HG02973 (cell line): Measurements from ENCODE around the gene TBC1D22A.
"Not testable (repeated sequence)": the region's sequence is repeated elsewhere in the genome, so short reads cannot be mapped to it uniquely, and the experiment has no call there.

Experiments
- ATAC-seq: cut with Tn5 transposase; IDR thresholded peaks from one replicate; pipeline ENCODE4 v1.9.1; 2021; ENCODE audit warnings: moderate library complexity; ENCODE audit not compliant: unreplicated experiment

Gene TBC1D22A

DNA sequence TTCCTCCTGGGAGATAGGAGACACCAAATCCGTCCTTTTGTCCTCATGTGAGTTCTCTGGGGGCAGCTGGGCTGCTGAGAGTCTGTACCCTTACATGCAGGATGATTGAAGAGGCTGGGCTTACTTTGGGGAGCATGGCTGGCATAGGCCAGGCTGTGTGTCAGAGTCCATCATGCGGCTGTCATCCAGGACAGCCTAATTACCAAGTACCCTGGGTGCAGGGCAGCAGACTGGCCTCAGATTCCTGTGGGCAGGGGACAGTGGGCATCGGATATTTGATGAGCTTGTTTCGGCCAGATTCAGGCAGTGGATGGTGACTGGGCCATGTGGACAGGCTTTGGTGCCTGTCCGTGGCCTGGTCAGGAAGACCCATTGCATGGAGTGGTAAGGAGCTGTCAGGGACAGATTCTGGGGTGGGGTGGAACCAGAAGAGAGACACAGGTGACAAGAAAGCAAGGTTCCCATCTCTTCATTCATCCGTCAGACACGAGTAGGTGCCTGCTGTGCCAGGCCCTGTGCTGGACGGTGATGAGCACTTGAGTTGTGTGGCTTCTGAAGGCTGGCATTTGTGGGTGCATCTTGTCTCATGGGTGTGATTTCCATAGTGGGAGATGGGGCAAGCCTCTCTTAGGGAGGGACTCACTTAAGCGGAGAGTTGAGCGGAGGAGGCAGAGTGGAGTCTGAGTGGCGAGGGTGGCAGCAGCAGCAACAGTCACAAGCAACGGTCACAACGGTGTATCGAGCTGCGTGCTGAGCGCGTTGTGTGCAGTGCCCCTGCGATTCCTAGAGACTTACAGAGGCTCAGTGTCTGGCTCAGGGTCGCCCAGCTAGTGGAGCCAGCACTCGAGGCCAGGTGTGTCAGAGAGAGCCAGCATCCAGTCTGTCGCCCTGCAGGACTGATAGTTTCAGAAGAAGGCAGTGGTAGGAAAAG lies 48.7 kb downstream of the TBC1D22A start:
- no peak for ATAC-seq

DNA sequence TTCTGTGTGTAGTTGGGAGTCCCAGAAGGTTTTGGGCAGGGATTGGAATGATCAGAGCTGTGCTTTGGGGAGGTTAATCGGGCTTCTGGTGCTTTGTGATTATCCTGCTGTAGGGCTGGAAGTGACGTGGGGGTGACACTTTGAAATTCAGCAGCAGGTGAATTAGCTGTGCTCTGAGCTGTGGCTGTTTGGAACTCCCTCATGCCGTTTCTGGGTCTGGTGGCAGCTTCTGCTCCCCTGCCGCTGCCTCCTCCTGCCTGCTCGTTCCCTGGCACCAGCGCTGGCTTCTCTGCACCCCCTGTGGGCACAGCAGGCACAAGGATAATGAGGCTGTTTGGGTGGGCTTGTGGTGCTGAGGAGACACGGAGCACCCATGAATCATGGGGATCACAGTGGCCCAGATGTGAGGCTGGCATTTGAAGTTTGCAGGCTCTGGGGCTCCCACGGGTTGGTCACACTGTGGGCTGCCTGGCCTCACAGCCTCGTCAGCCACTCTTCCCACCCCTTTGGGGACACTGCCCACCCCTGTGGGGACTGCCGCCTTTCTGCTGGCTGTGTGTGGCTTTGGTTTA lies 49.7 kb downstream of the TBC1D22A start:
- ATAC-seq = no peak

DNA sequence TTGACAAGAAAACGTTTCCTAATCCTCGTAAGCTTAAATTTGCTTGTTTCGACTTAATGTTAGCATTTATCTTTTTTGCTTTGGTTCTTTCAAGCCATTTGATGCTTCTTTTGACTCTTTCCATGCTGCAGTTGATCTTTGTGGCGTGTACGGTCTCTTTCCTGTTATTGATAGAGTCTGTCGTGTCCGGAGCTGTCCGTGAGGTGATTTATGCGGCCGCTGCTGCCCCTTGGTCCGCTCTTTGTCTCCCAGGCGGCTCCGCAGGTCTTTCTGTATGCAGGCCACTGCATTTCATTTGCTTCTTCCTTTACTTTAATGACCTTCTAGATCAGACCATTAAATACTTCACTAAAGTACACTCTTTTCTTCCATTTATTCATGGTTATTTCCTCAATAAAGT lies 50.3 kb downstream of the TBC1D22A start:
- no peak for ATAC-seq

DNA sequence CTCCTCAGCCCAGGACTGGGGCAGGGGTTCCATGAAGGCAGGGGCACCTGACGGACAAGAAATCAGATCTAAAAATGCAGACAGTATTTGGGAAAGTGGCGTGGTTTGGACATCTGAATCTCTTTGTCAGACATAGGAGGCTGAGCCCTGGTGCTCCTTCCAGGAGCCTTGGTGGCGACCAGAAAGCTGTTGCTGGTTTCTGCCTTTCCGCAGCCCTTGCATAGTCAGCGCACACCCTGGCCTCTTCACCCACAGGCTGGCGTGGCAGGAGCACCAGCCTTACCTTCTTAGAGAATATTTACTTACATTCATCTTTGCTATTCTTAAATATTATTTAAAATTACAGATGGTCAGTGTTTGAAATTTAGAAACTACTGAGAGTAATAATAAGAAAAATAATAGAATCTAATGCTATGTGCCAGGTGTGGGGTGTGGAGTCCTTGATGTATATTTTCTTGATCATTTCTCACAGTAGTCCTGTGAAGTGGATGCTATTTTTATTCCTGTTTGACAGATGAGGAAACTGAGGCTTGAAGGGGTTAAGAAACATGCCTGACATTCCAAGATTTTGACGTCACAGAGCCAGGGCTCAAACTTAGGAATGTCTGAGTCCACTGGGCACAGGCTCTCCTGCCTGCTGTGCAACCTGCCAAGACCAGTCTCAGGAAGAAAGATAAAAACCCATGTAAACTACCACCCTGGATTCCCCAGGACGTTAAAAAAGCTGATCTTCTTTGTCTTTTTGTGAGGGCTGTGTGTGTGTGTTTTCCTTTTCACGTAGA lies 51.6 kb downstream of the TBC1D22A start:
- no peak for ATAC-seq

DNA sequence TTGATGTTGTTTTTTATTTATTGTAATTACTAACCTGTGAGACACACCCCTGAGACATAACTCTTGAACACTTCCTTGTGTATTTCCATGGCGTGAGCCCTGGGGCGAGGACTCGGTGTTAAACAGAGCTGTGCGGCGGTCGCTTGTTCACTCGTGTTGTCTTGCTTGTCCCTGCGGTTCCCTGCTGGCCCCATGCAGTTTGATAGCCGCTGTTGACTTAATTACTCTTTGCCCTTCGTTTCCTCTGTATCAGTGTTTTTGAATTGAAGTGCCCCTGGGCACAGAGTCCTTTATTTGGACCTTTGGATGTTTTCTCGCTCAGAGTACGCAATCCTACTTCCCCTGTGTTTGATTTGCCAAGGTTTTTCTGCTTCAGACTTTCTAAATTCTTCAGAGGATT lies 52.7 kb downstream of the TBC1D22A start:
- no peak for ATAC-seq

DNA sequence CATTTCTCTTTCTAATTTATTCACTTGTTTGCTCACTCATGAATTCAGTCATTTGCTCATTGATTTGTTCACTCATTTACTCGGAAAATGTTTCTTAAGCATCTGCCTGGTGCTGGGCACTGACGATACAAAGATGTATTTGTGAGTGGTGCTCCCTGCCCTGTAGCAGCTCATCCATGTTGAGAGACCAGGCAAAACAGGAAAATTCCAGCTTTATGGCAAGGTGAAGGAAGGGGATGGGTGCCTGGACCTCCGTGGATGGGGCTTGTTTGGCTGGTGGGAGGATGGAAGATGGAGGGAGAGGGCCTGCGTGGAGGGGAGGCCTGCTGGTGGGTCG lies 53.1 kb downstream of the TBC1D22A start:
- ATAC-seq = no peak

DNA sequence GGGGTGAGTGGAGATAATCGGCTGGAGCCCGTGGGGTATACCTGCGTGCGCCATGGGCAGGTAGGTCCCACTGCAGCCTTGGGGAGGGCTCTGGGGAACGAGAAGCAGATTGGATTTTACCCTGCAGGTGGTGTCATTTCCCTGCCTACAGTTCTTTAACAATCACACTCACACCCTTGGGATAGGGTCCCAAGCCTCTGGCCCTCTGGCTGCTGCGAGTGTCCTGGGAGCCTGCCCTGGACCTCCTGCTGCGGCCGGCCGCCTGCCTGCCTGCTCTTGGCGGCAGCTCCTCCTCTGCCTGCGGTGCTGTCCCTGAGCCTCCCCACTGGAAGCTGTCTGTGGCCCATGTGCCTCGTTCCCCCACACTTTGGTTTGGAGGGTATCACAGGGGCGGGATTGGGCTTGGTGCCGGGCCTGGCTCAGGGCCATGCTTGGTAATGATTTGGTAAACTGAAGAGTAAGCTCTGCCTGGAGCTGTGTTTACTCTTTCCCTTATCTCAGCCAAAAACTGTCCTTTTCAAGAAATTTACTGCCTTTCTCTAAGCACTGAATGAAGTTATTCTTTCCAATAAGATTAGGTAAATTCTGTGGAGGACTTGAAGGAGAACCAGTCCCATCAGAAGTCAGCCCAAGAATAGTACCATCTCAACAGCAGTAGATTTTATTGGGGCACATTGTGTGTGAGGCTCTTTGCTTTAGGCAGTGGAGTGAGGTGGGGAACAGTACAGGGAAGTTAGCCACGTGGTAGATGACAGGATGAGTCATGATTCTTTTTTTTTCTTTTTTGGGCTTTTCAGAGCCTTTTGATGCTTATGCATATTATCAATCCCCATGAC lies 53.7 kb downstream of the TBC1D22A start:
- ATAC-seq = no peak

DNA sequence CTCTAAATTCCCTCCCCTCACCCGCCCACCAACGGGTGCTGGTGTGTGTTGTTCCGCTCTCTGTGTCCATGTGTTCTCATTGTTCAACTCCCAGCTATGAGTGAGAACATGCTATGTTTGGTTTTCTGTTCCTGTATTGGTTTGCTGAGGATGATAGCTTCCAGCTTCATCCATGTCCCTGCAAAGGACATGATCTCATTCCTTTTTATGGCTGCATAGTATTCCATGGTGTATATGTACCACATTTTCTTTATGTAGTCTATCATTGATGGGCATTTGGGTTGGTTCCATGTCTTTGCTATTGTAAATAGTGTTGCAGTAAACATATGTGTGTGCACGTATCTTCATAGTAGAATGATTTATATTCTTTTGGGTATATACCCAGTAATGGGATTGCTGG lies 54.9 kb downstream of the TBC1D22A start:
- not testable (repeated sequence) for ATAC-seq

DNA sequence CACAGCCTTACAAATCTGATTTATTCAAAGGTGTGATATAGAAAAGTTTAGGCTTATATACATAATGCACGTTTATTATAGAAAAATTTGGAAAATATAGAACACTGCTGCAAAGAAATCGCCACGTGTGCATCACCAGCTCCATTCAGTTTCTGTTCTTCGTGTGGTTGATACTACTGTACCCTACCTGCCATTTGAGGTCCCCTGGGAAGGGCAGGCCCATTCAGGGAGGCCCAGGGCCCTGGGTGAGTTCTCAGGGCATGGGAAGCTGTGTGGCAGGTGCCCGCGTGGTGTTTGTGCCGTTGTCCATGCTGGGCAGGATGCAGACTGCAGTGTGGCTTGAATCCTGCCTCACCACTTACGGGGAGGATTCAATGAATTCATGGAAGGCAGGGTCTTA lies 60.8 kb downstream of the TBC1D22A start:
- no peak for ATAC-seq

DNA sequence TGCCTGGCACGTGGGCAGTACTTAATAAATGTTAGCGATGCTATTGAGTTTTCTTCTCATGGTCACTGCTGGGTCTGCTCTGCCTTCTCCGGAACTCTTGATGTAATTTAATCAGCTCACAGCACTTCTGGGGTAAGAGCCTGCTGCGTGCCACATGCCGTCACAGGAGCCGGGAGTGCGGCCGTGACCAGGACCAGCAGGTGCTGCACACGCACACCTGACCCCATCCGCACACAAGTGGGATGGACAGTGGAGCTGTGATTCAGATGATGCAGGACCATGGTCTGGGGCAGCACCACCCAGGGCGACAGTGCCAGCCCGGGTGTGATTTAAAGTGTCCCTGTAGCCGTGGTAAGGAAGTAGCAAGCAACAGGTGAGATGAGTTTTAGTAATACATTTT lies 61.2 kb downstream of the TBC1D22A start:
- no peak for ATAC-seq

DNA sequence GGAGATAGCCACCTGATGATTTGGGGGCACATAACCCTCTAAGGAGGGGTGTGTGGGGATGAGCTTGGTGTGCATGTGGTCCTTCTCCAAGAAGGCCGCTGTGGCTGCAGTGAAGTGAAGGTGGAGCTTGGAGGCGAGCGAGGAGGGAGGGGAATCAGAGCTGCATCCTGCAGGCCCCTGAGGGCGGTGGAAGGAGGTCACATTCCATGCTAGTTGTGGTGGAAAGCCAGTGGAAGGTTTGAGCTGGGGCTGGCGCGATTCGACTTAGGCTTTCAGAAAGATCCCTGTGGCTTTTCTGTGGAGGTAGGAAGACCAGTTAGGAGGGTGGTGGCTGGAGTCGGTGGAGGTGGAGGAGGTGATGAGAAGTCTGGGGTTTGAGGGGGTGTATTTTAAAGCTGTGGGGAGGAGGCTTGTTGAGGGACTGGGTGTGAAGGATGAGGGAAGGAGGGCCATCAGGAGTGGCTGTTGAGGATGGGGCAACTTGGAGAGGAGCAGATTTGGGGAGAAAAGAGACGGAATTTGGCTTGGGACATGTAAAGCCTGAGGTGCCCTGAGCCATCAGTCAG lies 62.0 kb downstream of the TBC1D22A start:
- ATAC-seq = no peak

DNA sequence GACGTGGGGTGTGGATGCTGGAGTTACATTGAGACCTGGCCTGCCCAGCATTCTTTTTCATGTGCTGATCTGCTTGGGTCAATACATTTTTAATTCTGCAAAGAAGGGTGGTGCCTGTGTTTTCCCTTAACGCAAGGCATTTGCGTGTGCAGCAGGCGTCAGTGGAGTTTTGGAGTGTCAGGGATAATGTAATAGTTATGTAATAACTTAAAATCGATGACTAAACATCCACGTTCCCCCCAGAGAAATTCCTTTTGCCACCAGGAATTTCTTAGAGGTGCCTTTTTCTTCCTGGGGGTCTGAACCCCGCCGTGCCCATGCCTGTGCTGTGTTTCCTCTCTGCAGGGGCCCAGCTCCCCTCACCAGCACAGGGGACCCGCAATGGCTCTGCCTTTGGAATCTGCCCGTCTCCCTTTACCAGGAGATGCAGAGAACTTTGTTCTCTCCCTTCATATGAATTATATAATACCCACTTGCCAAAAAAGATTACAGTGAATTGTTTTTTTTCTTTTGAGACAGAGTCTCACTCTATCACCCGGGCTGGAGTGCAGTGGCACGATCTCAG lies 62.6 kb downstream of the TBC1D22A start:
- ATAC-seq = no peak

DNA sequence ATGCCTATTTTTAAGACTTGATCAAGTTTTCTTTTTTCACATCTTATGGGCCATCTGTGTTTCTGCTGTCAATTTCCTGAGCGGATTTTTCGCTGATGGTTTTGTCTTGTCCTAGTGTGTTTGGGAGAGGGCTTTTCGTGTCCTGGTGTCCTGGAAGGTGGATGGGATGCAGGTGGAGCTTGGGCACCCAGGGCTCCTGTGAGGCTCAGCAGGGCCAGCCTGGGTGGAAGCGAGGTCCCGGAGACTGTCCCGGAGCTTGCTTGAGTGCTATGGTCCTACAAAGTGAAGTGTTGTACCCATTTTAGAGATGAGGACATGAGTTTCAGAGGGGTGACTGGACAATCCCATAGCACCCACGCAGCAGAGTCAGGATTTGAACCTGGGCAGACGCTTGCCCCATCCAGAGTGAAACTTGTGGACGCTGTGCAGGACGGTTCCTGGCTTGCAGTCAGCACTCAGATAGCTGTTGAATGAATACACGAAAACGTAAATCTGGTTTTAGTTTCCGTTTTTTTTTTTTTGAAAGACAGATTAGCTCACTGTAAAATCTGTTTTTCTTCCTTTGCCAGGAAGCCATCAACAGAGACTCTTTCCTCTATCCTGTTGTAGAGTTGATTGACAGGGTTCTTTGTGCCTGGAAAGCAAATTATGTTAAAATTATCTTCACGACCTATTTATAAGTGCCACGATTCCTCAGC lies 64.1 kb downstream of the TBC1D22A start:
- ATAC-seq = no peak

DNA sequence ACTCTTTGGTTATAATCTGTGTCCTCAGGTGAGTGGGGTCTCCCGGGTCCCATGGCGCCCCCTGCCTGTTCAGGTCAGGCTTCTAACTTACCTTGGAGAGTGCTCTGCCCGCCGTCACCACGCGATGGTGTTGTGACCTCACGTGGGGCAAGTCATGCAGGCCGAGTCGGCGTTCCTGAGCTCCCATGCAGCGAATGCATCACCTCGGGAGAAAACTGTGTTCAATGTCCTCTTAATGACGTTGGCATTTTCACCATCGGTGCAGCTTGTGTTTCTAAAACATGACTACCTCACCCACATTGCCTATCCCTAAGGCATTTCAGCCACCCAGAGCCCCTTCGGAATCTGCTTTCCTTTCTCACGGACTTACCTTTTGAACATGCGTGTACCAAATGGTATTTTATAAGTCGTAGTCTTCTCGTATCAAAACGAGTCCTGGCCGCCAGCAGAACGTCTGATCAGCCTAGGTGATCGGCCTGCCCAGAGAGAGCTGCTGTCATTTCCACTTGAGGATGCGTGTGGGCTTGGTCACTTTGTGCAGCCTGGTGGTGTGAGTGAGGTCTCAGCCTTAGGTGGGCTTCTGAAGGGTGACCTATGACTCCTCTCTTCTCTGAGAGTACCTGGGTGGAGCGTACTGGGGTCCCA lies 64.8 kb downstream of the TBC1D22A start:
- no peak for ATAC-seq

DNA sequence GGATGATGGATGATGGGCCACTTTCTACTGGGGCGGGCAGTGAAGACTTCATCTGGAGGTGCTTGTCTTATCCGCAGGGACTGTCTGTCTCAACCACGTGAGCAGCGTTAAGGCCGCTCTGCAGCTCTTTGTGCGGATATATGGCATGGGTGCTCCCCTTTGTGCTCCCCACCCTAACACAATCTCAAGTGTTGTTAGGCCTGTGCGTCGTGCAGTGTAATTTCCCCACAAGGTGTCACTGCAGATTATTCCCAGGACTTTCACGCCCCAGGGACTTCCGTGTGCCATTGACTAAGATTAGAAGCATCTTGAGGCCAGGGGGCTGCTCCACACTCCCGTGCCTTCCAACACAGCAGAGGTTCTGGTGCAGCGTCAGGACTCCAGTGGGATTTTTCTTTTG lies 65.3 kb downstream of the TBC1D22A start:
- no peak for ATAC-seq

DNA sequence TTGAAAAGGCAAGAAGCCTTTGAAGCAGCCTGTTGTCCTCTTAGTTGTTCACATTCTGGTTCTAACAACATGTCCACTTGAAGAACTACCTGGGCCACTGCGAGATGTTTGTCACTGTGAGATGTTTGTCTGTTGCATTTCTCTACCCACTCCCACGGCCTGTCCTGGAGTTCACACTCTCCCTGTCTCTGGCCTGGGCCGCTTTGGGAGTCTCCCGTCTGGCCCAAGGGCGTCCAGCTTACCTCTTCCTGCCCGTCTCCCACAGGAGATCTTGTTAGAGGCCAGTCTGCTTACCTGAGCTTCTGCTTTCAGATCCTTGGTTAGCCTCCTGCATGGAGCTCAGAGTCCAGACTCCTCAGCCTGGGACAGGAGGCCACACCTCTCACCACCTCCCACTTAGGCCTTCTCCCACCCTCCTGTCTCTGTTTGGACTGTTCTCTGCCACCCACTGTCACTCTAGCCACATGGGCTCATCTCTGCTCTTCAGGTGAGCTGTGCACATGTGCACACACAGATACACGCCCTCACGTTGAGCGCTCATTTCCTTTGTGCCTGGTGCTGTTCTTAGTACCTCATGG lies 66.0 kb downstream of the TBC1D22A start:
- no peak for ATAC-seq

DNA sequence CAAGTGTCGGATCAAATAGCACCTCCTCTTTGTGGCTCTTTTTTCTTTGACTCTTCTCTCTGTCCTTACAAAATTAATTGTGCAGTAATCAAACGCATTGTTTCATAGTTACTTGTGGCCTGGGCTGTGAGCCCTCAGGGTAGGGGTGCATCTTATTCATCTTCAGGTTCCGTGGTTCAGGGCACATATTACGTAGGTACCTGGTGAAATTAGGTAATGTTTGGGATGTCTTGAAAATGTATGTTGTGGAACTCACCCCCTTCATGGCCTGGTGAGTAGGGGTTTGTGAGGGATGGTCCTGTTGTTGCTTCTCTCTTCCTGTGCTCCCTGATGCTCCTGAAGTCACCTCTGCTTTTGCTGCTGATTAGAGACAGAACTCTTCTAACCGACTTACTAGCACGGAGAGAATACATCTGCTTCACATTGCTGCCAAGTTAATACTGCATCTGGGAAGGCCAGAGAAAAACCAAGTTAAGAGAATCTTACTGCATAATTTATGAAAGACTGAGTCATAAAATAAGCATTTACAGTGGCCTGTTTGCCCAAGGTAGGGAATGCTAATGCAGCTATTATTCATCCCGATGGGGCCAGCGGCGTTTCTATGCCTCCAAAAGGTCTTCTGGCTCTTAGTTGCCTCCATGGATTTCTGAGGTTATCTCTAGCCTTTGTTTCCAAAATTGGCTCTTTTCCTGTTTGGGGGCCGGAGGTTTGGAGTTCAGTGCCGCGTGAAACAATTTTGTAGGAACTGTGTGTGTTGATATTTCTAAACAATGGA lies 66.9 kb downstream of the TBC1D22A start:
- ATAC-seq = no peak
